ENCODE data around the gene AMDHD2. TPM values are rescaled to one million over a fixed set of nuclear protein-coding genes. Genes with fewer than 3 reads are reported as not detected.
A peak's percentile ranks its signal among the peaks of the same experiment; 100 is the strongest.

The AMDHD2 gene
- total RNA-seq (2022) (62.3 and 67.2 TPM in 2 replicates), Bru-seq, nascent RNA (percentile 61 among the genes with signal in this experiment), BruChase-seq, experiment 1, labeled RNA remaining after a 2-hour chase (percentile 70 among the genes with signal in this experiment), BruChase-seq, experiment 2, labeled RNA remaining after a 6-hour chase (percentile 71 among the genes with signal in this experiment)
- long read RNA-seq, transcript AMDHD2-201 (11 exons, 1,459 nt), result major isoform, 24 of 68 reads
- long read RNA-seq, transcript AMDHD2-202 (10 exons, 3,273 nt), result minor isoform, 14 of 68 reads
- long read RNA-seq, partial matches to known transcripts, result 10 of 68 reads
- long read RNA-seq, other reads (novel, unspliced or antisense), result 17 of 68 reads

- ChIA-PET POLR2A (interaction anchor here (0.8 to 1.7 kb wide), 4 partner anchors 11 to 90 kb away, joined by 3 to 15 read pairs (median 7); partner anchors contain the start of gene CEMP1), CTCF (interaction anchor here (0.6 to 1.4 kb wide), 3 partner anchors 12 to 400 kb away, joined by 3 to 4 read pairs (median 4); no protein-coding TSS in a partner anchor)
- Histone ChIP-seq H3K9me3 (no peaks in the 10 kb centered on the region), H3K4me1 (peaks cover 37% of the 10 kb centered on the region), H3K36me3 (ENCODE audit: control insufficient read depth, insufficient read depth, low read length) (peaks cover 5% of the 10 kb centered on the region), H3K4me3 (ENCODE audit: low read depth, low read length) (peak within 1 kb of the TSS; percentile 74), H3K27me3 (replicated peaks; ENCODE audit: control insufficient read depth, insufficient read depth, low read length) (no peaks in the 10 kb centered on the region)
- Mint-ChIP-seq H3K4me1 (ENCODE audit: low read depth, unreplicated experiment) (peaks cover 45% of the 10 kb centered on the region), H3K36me3 (ENCODE audit: insufficient read depth, unreplicated experiment) (peaks cover 72% of the 10 kb centered on the region), H3K27ac (ENCODE audit: unreplicated experiment) (peak within 1 kb of the TSS; percentile 89), H3K4me3 (ENCODE audit: unreplicated experiment) (peak within 1 kb of the TSS; percentile 87), H3K9me3 (ENCODE audit: unreplicated experiment) (no peaks in the 10 kb centered on the region), H3K27me3 (ENCODE audit: insufficient read depth, unreplicated experiment) (no peaks in the 10 kb centered on the region)
- no peak for TF ChIP-seq CTCF (IDR thresholded peaks at IDR 0.05; ENCODE audit: insufficient read depth in 1 of 2, low read depth in 1 of 2, low read length in 1 of 2, severe bottlenecking in 1 of 2, unreplicated experiment in 1 of 2)
- intact Hi-C loops (cut with micrococcal nuclease; ENCODE audit: unreplicated experiment), result no loop called here
- DNase-seq, result peak; percentile 89 to 90
- no TSS peak for BruUV-seq (replicated peaks)
Observed at GRCh38 chr16:2520097-2520783, at the start of gene AMDHD2. Gene AMDHD2, plus strand, starts transcription at chr16:2520371. Its CDS starts 88 bp downstream, at chr16:2520459.

GRCh38 chr16:2470603-2471015 is 49.6 kb upstream of the AMDHD2 start:
- ChIA-PET POLR2A (interaction anchor here (1.0 kb wide), 1 partner anchor 11 kb away, joined by 4 read pairs; the partner anchor contains the start of gene TEDC2), CTCF (interaction anchor here (0.7 kb wide), 1 partner anchor 19 kb away, joined by 3 read pairs; no protein-coding TSS in a partner anchor)
- no peaks in the 10 kb centered on the region for H3K9me3 Mint-ChIP-seq (ENCODE audit: unreplicated experiment)
- H3K27ac Mint-ChIP-seq (ENCODE audit: unreplicated experiment), result no peak overlapping the region
- Histone ChIP-seq H3K4me1 (peaks cover 36% of the 10 kb centered on the region), H3K27me3 (replicated peaks; ENCODE audit: control insufficient read depth, insufficient read depth, low read length) (no peaks in the 10 kb centered on the region), H3K4me3 (ENCODE audit: low read depth, low read length) (peak overlapping the region; percentile 14), H3K9me3 (no peaks in the 10 kb centered on the region), H3K36me3 (ENCODE audit: control insufficient read depth, insufficient read depth, low read length) (no peaks in the 10 kb centered on the region)
- BruUV-seq (replicated peaks), result no TSS peak
- H3K4me1 Mint-ChIP-seq (ENCODE audit: low read depth, unreplicated experiment), result peaks cover 11% of the 10 kb centered on the region
- intact Hi-C loops (cut with micrococcal nuclease; ENCODE audit: unreplicated experiment), result no loop called here
- H3K4me3 Mint-ChIP-seq (ENCODE audit: unreplicated experiment), result peak overlapping the region; percentile 24
- DNase-seq, result no peak
- no peak for TF ChIP-seq CTCF (IDR thresholded peaks at IDR 0.05; ENCODE audit: insufficient read depth in 1 of 2, low read depth in 1 of 2, low read length in 1 of 2, severe bottlenecking in 1 of 2, unreplicated experiment in 1 of 2)
- H3K36me3 Mint-ChIP-seq (ENCODE audit: insufficient read depth, unreplicated experiment), result peaks cover 6% of the 10 kb centered on the region
- H3K27me3 Mint-ChIP-seq (ENCODE audit: insufficient read depth, unreplicated experiment), result no peaks in the 10 kb centered on the region

- H3K9me3 ChIP-seq, result no peaks in the 10 kb centered on the region
- H3K27ac Mint-ChIP-seq (ENCODE audit: unreplicated experiment), result no peak within 1 kb of the TSS
- ChIA-PET CTCF (interaction anchor here (0.7 kb wide), 1 partner anchor 389 kb away, joined by 4 read pairs; no protein-coding TSS in a partner anchor), POLR2A (interaction anchor here (1.0 kb wide), 1 partner anchor 12 kb away, joined by 4 read pairs; the partner anchor contains the start of gene TEDC2)
- H3K4me1 ChIP-seq, result peaks cover 38% of the 10 kb centered on the region
- BruUV-seq (replicated peaks), result no TSS peak
- H3K27me3 Mint-ChIP-seq (ENCODE audit: insufficient read depth, unreplicated experiment), result no peaks in the 10 kb centered on the region
- DNase-seq, result peak in 1 of 2 experiments; percentile 55
- H3K4me1 Mint-ChIP-seq (ENCODE audit: low read depth, unreplicated experiment), result peaks cover 11% of the 10 kb centered on the region
- H3K9me3 Mint-ChIP-seq (ENCODE audit: unreplicated experiment), result no peaks in the 10 kb centered on the region
- H3K27me3 ChIP-seq (replicated peaks; ENCODE audit: control insufficient read depth, insufficient read depth, low read length), result no peaks in the 10 kb centered on the region
- TF ChIP-seq CTCF (IDR thresholded peaks at IDR 0.05; ENCODE audit: insufficient read depth in 1 of 2, low read depth in 1 of 2, low read length in 1 of 2, severe bottlenecking in 1 of 2, unreplicated experiment in 1 of 2), result no peak
- peak within 1 kb of the TSS; percentile 45 for H3K4me3 Mint-ChIP-seq (ENCODE audit: unreplicated experiment)
- peak within 1 kb of the TSS; percentile 14 for H3K4me3 ChIP-seq (ENCODE audit: low read depth, low read length)
- intact Hi-C loops (cut with micrococcal nuclease; ENCODE audit: unreplicated experiment), result no loop called here
- H3K36me3 ChIP-seq (ENCODE audit: control insufficient read depth, insufficient read depth, low read length), result no peaks in the 10 kb centered on the region
- peaks cover 10% of the 10 kb centered on the region for H3K36me3 Mint-ChIP-seq (ENCODE audit: insufficient read depth, unreplicated experiment)
Observed at GRCh38 chr16:2471016-2471652, 49.0 kb upstream of the AMDHD2 start, which contains the start of gene NTN3. Gene NTN3, plus strand, starts transcription at chr16:2471297. Its CDS starts 405 bp downstream, at chr16:2471702.

Measured in Caco-2 (cell line).